Nephron (organoid): Measurements from ENCODE around the gene RYR2.

Source experiments
- H3K27ac Mint-ChIP-seq, 3 experiments: 2 replicates each; pipeline ENCODE4 v1.8.0; 2020; ENCODE audit warnings: mixed read lengths in 3 of 3, mild to moderate bottlenecking in 2 of 3, moderate library complexity in 1 of 3
- H3K27me3 Mint-ChIP-seq: 2 replicates; pipeline ENCODE4 v1.8.0; 2021; ENCODE audit warnings: low read depth, mild to moderate bottlenecking, moderate library complexity, mixed read lengths
- H3K36me3 Mint-ChIP-seq: 2 replicates; pipeline ENCODE4 v1.8.0; 2020; ENCODE audit warnings: low read depth, mixed read lengths
- H3K4me1 Mint-ChIP-seq: 2 replicates; pipeline ENCODE4 v1.8.0; 2020; ENCODE audit warnings: mixed read lengths
- H3K4me3 Mint-ChIP-seq, 3 experiments: 2 replicates each; pipeline ENCODE4 v1.8.0; 2020; ENCODE audit warnings: mild to moderate bottlenecking in 3 of 3, mixed read lengths in 3 of 3, moderate library complexity in 2 of 3
- H3K9me3 Mint-ChIP-seq: 2 replicates; pipeline ENCODE4 v1.8.0; 2020; ENCODE audit warnings: mixed read lengths
- CTCF ChIP-seq, 3 experiments: fragments of 200-600 bp; sonication (generic); IDR thresholded peaks; one replicate each; pipeline ENCODE4 v1.5.0; 2021; ENCODE audit warnings: antibody characterized with exemption in 3 of 3; ENCODE audit not compliant: unreplicated experiment in 3 of 3

Gene RYR2

GRCh38 chr1:237471956-237472355 lies 430.0 kb downstream of the RYR2 start:
- no peaks in the 10 kb centered on the region for H3K36me3 Mint-ChIP-seq
- no peak for TF ChIP-seq CTCF (IDR thresholded peaks at IDR 0.05; ENCODE audit: unreplicated experiment in 3 of 3)
- no peaks in the 10 kb centered on the region for H3K9me3 Mint-ChIP-seq
- H3K4me1 Mint-ChIP-seq: no peaks in the 10 kb centered on the region
- no peaks in the 10 kb centered on the region for H3K27me3 Mint-ChIP-seq
- H3K4me3 Mint-ChIP-seq: no peak overlapping the region
- H3K27ac Mint-ChIP-seq: no peak overlapping the region

GRCh38 chr1:237473854-237474253 lies 431.9 kb downstream of the RYR2 start:
- TF ChIP-seq CTCF (IDR thresholded peaks at IDR 0.05; ENCODE audit: unreplicated experiment in 3 of 3): no peak
- no peak overlapping the region for H3K27ac Mint-ChIP-seq
- H3K4me1 Mint-ChIP-seq: no peaks in the 10 kb centered on the region
- H3K36me3 Mint-ChIP-seq: no peaks in the 10 kb centered on the region
- no peaks in the 10 kb centered on the region for H3K9me3 Mint-ChIP-seq
- no peak overlapping the region for H3K4me3 Mint-ChIP-seq
- no peaks in the 10 kb centered on the region for H3K27me3 Mint-ChIP-seq

GRCh38 chr1:237478082-237478481 lies 436.1 kb downstream of the RYR2 start:
- Mint-ChIP-seq H3K36me3 (no peaks in the 10 kb centered on the region), H3K27me3 (no peaks in the 10 kb centered on the region), H3K27ac (no peak overlapping the region), H3K4me3 (no peak overlapping the region), H3K4me1 (no peaks in the 10 kb centered on the region), H3K9me3 (no peaks in the 10 kb centered on the region)
- no peak for TF ChIP-seq CTCF (IDR thresholded peaks at IDR 0.05; ENCODE audit: unreplicated experiment in 3 of 3)

- Mint-ChIP-seq H3K27me3 (no peaks in the 10 kb centered on the region), H3K4me1 (no peaks in the 10 kb centered on the region), H3K27ac (no peak overlapping the region), H3K4me3 (no peak overlapping the region), H3K36me3 (no peaks in the 10 kb centered on the region), H3K9me3 (no peaks in the 10 kb centered on the region)
- TF ChIP-seq CTCF (IDR thresholded peaks at IDR 0.05; ENCODE audit: unreplicated experiment in 3 of 3): no peak
Observed at GRCh38 chr1:237478842-237479241, 436.9 kb downstream of the RYR2 start.

GRCh38 chr1:237482777-237483176 lies 440.8 kb downstream of the RYR2 start:
- no peaks in the 10 kb centered on the region for H3K27me3 Mint-ChIP-seq
- no peaks in the 10 kb centered on the region for H3K4me1 Mint-ChIP-seq
- no peak overlapping the region for H3K4me3 Mint-ChIP-seq
- H3K9me3 Mint-ChIP-seq: no peaks in the 10 kb centered on the region
- H3K27ac Mint-ChIP-seq: no peak overlapping the region
- no peaks in the 10 kb centered on the region for H3K36me3 Mint-ChIP-seq
- TF ChIP-seq CTCF (IDR thresholded peaks at IDR 0.05; ENCODE audit: unreplicated experiment in 3 of 3): no peak

- Mint-ChIP-seq H3K4me1 (no peaks in the 10 kb centered on the region), H3K9me3 (no peaks in the 10 kb centered on the region), H3K27ac (no peak overlapping the region), H3K27me3 (peaks cover 5% of the 10 kb centered on the region), H3K36me3 (no peaks in the 10 kb centered on the region), H3K4me3 (no peak overlapping the region)
- TF ChIP-seq CTCF (IDR thresholded peaks at IDR 0.05; ENCODE audit: unreplicated experiment in 3 of 3): no peak
Observed at GRCh38 chr1:237492359-237492758, 450.4 kb downstream of the RYR2 start.
